NCI-H1105 treated with DMSO at 0.1 percent for 48 hours (cell line): Measurements from ENCODE around the gene HASPIN.

Experiments used
- DNase-seq: peaks from one replicate; lab custom pipeline; 2025; lab: John Stamatoyannopoulos, UW

The HASPIN gene

GRCh38 chr17:3738562-3739295 is 15.0 kb downstream of the HASPIN start:
- DNase-seq, result peak; percentile 34

- no peak for DNase-seq
Observed at GRCh38 chr17:3739422-3740124, 15.9 kb downstream of the HASPIN start.

GRCh38 chr17:3740611-3741073 is 16.9 kb downstream of the HASPIN start:
- DNase-seq, result no peak

- no peak for DNase-seq
Observed at GRCh38 chr17:3744014-3744413, 20.3 kb downstream of the HASPIN start.

- DNase-seq, result no peak
Observed at GRCh38 chr17:3745071-3745470, 21.4 kb downstream of the HASPIN start.

GRCh38 chr17:3747805-3748204 is 24.1 kb downstream of the HASPIN start:
- no peak for DNase-seq

- no peak for DNase-seq
Observed at GRCh38 chr17:3748576-3748975, 24.9 kb downstream of the HASPIN start.

GRCh38 chr17:3750296-3750695 is 26.6 kb downstream of the HASPIN start:
- DNase-seq, result no peak

- DNase-seq, result no peak
Observed at GRCh38 chr17:3750926-3751325, 27.2 kb downstream of the HASPIN start.

- no peak for DNase-seq
Observed at GRCh38 chr17:3751836-3752235, 28.1 kb downstream of the HASPIN start.

- DNase-seq, result no peak
Observed at GRCh38 chr17:3753624-3754023, 29.9 kb downstream of the HASPIN start.

GRCh38 chr17:3754066-3754457 is 30.4 kb downstream of the HASPIN start:
- DNase-seq, result no peak

GRCh38 chr17:3754458-3755334 is 31.0 kb downstream of the HASPIN start:
- peak; percentile 91 for DNase-seq

- DNase-seq, result no peak
Observed at GRCh38 chr17:3755335-3756030, 31.8 kb downstream of the HASPIN start.

GRCh38 chr17:3759597-3760216 is 36.0 kb downstream of the HASPIN start:
- DNase-seq, result no peak

GRCh38 chr17:3761036-3761917 is 37.6 kb downstream of the HASPIN start:
- DNase-seq, result no peak

- DNase-seq, result no peak
Observed at GRCh38 chr17:3761918-3762380, 38.2 kb downstream of the HASPIN start.

GRCh38 chr17:3762922-3763776 is 39.4 kb downstream of the HASPIN start:
- no peak for DNase-seq

- no peak for DNase-seq
Observed at GRCh38 chr17:3763777-3764170, 40.1 kb downstream of the HASPIN start.
